Esophagus muscularis mucosa (tissue), 4 donors: ENCODE data around the gene BICRAL. TPM values are rescaled to one million over a fixed set of nuclear protein-coding genes. Genes with fewer than 3 reads are reported as not detected.
"Not testable (repeated sequence)": the region's sequence is repeated elsewhere in the genome, so short reads cannot be mapped to it uniquely, and the experiment has no call there.

Experiments used
- DNase-seq: peaks from one replicate; pipeline ENCODE4 v3.0.0-alpha.2; 2017; ENCODE audit errors: extremely low spot score
- H3K27ac ChIP-seq, 4 donors: fragments of 200-600 bp; sonication (generic); replicated peaks in 1 of 4; 1 replicate in 3 of 4; 2 replicates in 1 of 4; pipeline ENCODE4 v1.5.1; 2016 to 2019; ENCODE audit warnings: mild to moderate bottlenecking in 1 of 4
- H3K27me3 ChIP-seq, 4 donors: fragments of 200-600 bp; sonication (generic); one replicate each; pipeline versions ENCODE4 v1.5.1 to v1.6.0; 2016 to 2019
- H3K36me3 ChIP-seq, 4 donors: fragments of 200-600 bp; sonication (generic); one replicate each; pipeline ENCODE4 v1.5.1; 2016 to 2019
- H3K4me1 ChIP-seq, 4 donors: fragments of 200-600 bp; sonication (generic); one replicate each; pipeline ENCODE4 v1.5.1; 2016 to 2019
- H3K4me3 ChIP-seq, 4 donors: fragments of 200-600 bp; sonication (generic); 1 replicate in 2 of 4; 2 replicates in 2 of 4; pipeline ENCODE4 v1.5.1; 2016 to 2019; ENCODE audit warnings: mild to moderate bottlenecking in 4 of 4, moderate library complexity in 1 of 4
- H3K9me3 ChIP-seq, 4 donors: fragments of 200-600 bp; sonication (generic); 1 replicate in 3 of 4; 2 replicates in 1 of 4; pipeline ENCODE4 v1.5.1; 2016 to 2019
- CTCF ChIP-seq, 3 experiments: fragments of 200-600 bp in 2 of 3; fragments of 450-650 bp in 1 of 3; sonication (generic) in 2 of 3; IDR thresholded peaks; one replicate each; pipeline ENCODE4 v1.5.1; 2017 to 2019; ENCODE audit warnings: antibody characterized with exemption in 3 of 3, mild to moderate bottlenecking in 2 of 3, moderate library complexity in 1 of 3
- EP300 ChIP-seq: sonication (generic); formaldehyde crosslinking; IDR thresholded peaks from one replicate; pipeline ENCODE4 v1.6.1; 2017; ENCODE audit warnings: antibody characterized with exemption
- POLR2A ChIP-seq: fragments of 450-650 bp; IDR thresholded peaks from one replicate; pipeline ENCODE4 v1.6.1; 2017; ENCODE audit warnings: antibody characterized with exemption, moderate library complexity, mild to moderate bottlenecking, low read depth
- POLR2AphosphoS5 ChIP-seq, 2 donors: sonication (generic); formaldehyde crosslinking; IDR thresholded peaks; one replicate each; pipeline ENCODE4 v1.6.1; 2017; ENCODE audit warnings: antibody characterized with exemption in 2 of 2
- WGBS: methylation state at CpG from one replicate; pipeline ENCODE4 v1.1.5; 2018; 5-methylcytosine and 5-hydroxymethylcytosine counted together
- intact Hi-C: fragments of 100-400 bp; cut with DNase I; formaldehyde crosslinking; loops from one replicate; pipeline ENCODE4 v1.15.1; 2023
- total RNA-seq, 4 donors: library from RNA; depleted of rRNA; stranded (reverse); fragments of >200 nt; gene quantifications; one replicate each; pipeline versions ENCODE4 v1.1.0 to v1.2.1, GENCODE V29; 2016

The BICRAL gene
- total RNA-seq, 4 donors from 2014 or later = 18.2 to 27.9 (median 23.4) TPM

GRCh38 chr6:42871711-42872110, 89.9 kb downstream of the BICRAL start:
- TF ChIP-seq POLR2AphosphoS5 (IDR thresholded peaks at IDR 0.05) = no peak
- TF ChIP-seq POLR2A = no peak
- TF ChIP-seq EP300 = no peak
- TF ChIP-seq CTCF (IDR thresholded peaks at IDR 0.05) = no peak
- WGBS = 75% methylated on average over 3 of the region's 3 CpGs

GRCh38 chr6:42873313-42873712, 91.5 kb downstream of the BICRAL start:
- intact Hi-C loops = loop anchor here (10.0 kb wide), 1 partner anchor 49 kb away; no protein-coding TSS in a partner anchor
- no peak for TF ChIP-seq CTCF (IDR thresholded peaks at IDR 0.05)
- no peak for TF ChIP-seq EP300
- no peak for TF ChIP-seq POLR2A
- no peak for TF ChIP-seq POLR2AphosphoS5 (IDR thresholded peaks at IDR 0.05)
- no peak overlapping the region for H3K27ac ChIP-seq
- WGBS = 55% methylated on average over 2 of the region's 2 CpGs
- H3K4me3 ChIP-seq = no peak overlapping the region
- DNase-seq = no peak
- peaks cover 3 to 10% (median 8%) of the 10 kb centered on the region in 4 donors for H3K4me1 ChIP-seq
- no peaks in the 10 kb centered on the region for H3K27me3 ChIP-seq
- peaks cover 0 to 17% (median 12%) of the 10 kb centered on the region in 4 donors for H3K36me3 ChIP-seq
- no peaks in the 10 kb centered on the region for H3K9me3 ChIP-seq

More at GRCh38 chr6:42871711-42872110, 89.9 kb downstream of the BICRAL start:
- no peak for DNase-seq
- no peak overlapping the region for H3K27ac ChIP-seq
- H3K4me3 ChIP-seq = no peak overlapping the region
- H3K4me1 ChIP-seq = peaks cover 0 to 2% (median under 1%) of the 10 kb centered on the region in 4 donors
- no peaks in the 10 kb centered on the region for H3K27me3 ChIP-seq
- peaks cover 9 to 29% (median 23%) of the 10 kb centered on the region in 4 donors for H3K36me3 ChIP-seq
- intact Hi-C loops = loop anchor here (10.0 kb wide), 1 partner anchor 47 kb away; no protein-coding TSS in a partner anchor
- H3K9me3 ChIP-seq = no peaks in the 10 kb centered on the region

- peak overlapping the region in 3 of 4 donors; percentile 30 to 51 (median 33) for H3K27ac ChIP-seq
- no peaks in the 10 kb centered on the region for H3K9me3 ChIP-seq
- peaks cover 29 to 40% (median 37%) of the 10 kb centered on the region in 4 donors for H3K4me1 ChIP-seq
- no peaks in the 10 kb centered on the region for H3K27me3 ChIP-seq
- WGBS = 77% methylated on average over 3 of the region's 3 CpGs
- peaks cover under 1 to 19% (median 12%) of the 10 kb centered on the region in 4 donors for H3K36me3 ChIP-seq
- intact Hi-C loops = loop anchor here (2.0 to 10.0 kb wide), 4 partner anchors 53 to 215 kb away; partner anchors contain the start of gene TBCC
- no peak overlapping the region for H3K4me3 ChIP-seq
- no peak for DNase-seq
- TF ChIP-seq POLR2A = no peak
- no peak for TF ChIP-seq CTCF (IDR thresholded peaks at IDR 0.05)
- TF ChIP-seq POLR2AphosphoS5 (IDR thresholded peaks at IDR 0.05) = no peak
- TF ChIP-seq EP300 = no peak
Observed at GRCh38 chr6:42877695-42878094, 95.8 kb downstream of the BICRAL start.

DNA sequence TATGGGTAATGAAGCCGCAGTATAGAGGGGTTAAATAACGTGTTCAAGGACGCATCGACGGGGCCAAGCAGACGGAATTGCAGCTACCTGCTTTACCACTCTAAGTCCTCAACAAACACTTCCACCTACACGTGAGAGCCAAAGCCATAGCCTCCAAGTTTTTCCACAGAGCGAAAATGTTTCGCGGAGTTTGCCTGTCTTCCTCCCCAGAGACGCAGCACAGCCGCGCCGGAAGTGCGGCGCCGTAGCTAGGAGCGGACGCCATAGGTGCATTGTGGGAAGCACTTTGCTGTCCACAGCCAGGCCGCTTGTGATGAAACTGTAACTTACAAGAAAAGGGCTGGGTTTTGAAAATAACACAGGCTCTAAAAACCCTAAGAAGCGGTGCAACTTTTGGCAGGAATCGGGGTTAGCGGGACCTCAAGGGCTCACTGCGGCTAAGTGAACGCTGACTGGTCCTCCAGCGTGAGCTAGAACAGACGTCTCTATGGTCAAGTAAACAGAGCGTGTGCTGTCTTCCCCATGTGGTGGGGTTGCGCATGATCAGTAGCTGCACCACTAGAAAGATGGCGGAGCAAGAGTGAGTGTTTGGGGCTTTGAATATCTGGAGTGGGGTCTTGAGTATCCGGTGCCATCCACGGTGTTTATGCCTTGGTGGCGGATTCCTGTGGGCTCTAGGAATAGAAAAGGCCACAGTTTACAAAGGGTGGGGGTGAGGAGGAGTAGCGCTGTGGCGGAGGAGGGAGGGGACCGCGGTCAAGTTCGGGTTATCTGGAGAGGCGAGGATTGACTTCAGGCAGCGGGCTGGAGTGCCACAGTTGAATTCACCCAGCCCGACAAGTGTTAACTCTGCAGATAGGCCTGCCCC, 97.8 kb downstream of the BICRAL start, which contains the start of gene RPL7L1:
Gene RPL7L1, plus strand, starts transcription at position 245 of the 868 bp plus-strand sequence. Its CDS starts 295 bp downstream, at position 540.
- H3K27ac ChIP-seq = peak within 1 kb of the TSS; percentile 88 to 93 (median 91)
- intact Hi-C loops = loop anchor here (5.0 to 10.0 kb wide), 3 partner anchors 55 to 217 kb away; partner anchors contain the start of gene TBCC
- peaks cover 19 to 38% (median 30%) of the 10 kb centered on the region in 4 donors for H3K36me3 ChIP-seq
- TF ChIP-seq CTCF (IDR thresholded peaks at IDR 0.05) (peak in 1 of 3 experiments; percentile 29), POLR2AphosphoS5 (IDR thresholded peaks at IDR 0.05) (peak; percentile 85), EP300 (no peak), POLR2A (no peak)
- no peaks in the 10 kb centered on the region for H3K27me3 ChIP-seq
- H3K4me1 ChIP-seq = peaks cover 32 to 44% (median 42%) of the 10 kb centered on the region in 4 donors
- 1% methylated on average over 41 of the region's 41 CpGs for WGBS
- H3K4me3 ChIP-seq = peak within 1 kb of the TSS; percentile 56 to 87 (median 70)
- peak; percentile 94 for DNase-seq
- H3K9me3 ChIP-seq = no peaks in the 10 kb centered on the region

GRCh38 chr6:42880240-42880817, 98.5 kb downstream of the BICRAL start:
- peaks cover 32 to 44% (median 42%) of the 10 kb centered on the region in 4 donors for H3K4me1 ChIP-seq
- H3K4me3 ChIP-seq = peak overlapping the region; percentile 56 to 87 (median 70)
- intact Hi-C loops, H3K27me3 ChIP-seq, DNase-seq, H3K9me3 ChIP-seq: not testable (repeated sequence)
- H3K27ac ChIP-seq = peak overlapping the region; percentile 88 to 93 (median 91)
- peaks cover 27 to 45% (median 37%) of the 10 kb centered on the region in 4 donors for H3K36me3 ChIP-seq
- 25% methylated on average over 21 of the region's 25 CpGs for WGBS

GRCh38 chr6:42880871-42881270, 99.0 kb downstream of the BICRAL start:
- H3K9me3 ChIP-seq, H3K27me3 ChIP-seq, intact Hi-C loops, DNase-seq: not testable (repeated sequence)
- Histone ChIP-seq H3K4me3 (peak overlapping the region; percentile 56 to 87 (median 70)), H3K27ac (peak overlapping the region in 3 of 4 donors; percentile 88 to 93 (median 90)), H3K4me1 (peaks cover 32 to 44% (median 42%) of the 10 kb centered on the region in 4 donors), H3K36me3 (peaks cover 32 to 51% (median 43%) of the 10 kb centered on the region in 4 donors)
- 98% methylated on average over 9 of the region's 12 CpGs for whole genome bisulfite sequencing
